OCI-LY3 (cell line): Measurements from ENCODE around the gene AVL9.

ENCODE experiments used
- H2AFZ ChIP-seq: fragments of 200-600, 300-600 bp; shearing (Covaris generic); 2 replicates; pipeline ENCODE4 v1.6.0; 2014; ENCODE audit warnings: antibody characterized with exemption, low read depth, low read length
- H3K27ac ChIP-seq: fragments of 200-600, 300-600 bp; sonication (generic); 2 replicates; pipeline ENCODE4 v1.5.1; 2014; ENCODE audit warnings: mild to moderate bottlenecking, low read length, moderate library complexity, mixed read lengths
- H3K27me3 ChIP-seq: fragments of 200-600, 300-600 bp; sonication (generic); 2 replicates; pipeline ENCODE4 v1.6.1; 2014; ENCODE audit warnings: low read depth, low read length, mixed read lengths
- H3K36me3 ChIP-seq: fragments of 200-600, 300-600 bp; sonication (generic); replicated peaks from 2 replicates; pipeline ENCODE3; 2014; ENCODE audit warnings: low read depth, low read length, mixed read lengths
- H3K4me1 ChIP-seq: fragments of 300-600, 200-600 bp; sonication (generic); 2 replicates; pipeline ENCODE4 v1.6.1; 2014; ENCODE audit warnings: low read length, mixed read lengths
- H3K4me2 ChIP-seq: fragments of 200-600, 300-600 bp; sonication (generic); 2 replicates; pipeline ENCODE4 v1.6.1; 2014; ENCODE audit warnings: low read length, mixed read lengths
- H3K4me3 ChIP-seq: fragments of 300-600, 200-600 bp; sonication (generic); 2 replicates; pipeline ENCODE4 v1.5.1; 2014; ENCODE audit warnings: antibody characterized with exemption, mild to moderate bottlenecking, low read length, moderate library complexity
- H3K79me2 ChIP-seq: fragments of 300-600, 200-600 bp; shearing (Covaris generic); 2 replicates; pipeline ENCODE4 v1.6.1; 2014; ENCODE audit warnings: mild to moderate bottlenecking, low read length, mixed read lengths
- H3K9ac ChIP-seq: fragments of 300-600, 200-600 bp; shearing (Covaris generic); 2 replicates; pipeline ENCODE4 v1.6.0; 2014; ENCODE audit warnings: mild to moderate bottlenecking, low read length, moderate library complexity
- H3K9me3 ChIP-seq: fragments of 200-600, 300-600 bp; shearing (Covaris generic); 2 replicates; pipeline ENCODE4 v1.6.1; 2014; ENCODE audit warnings: low read length, mixed read lengths; ENCODE audit not compliant: insufficient read depth
- H4K20me1 ChIP-seq: fragments of 200-600, 300-600 bp; sonication (generic); 2 replicates; pipeline ENCODE4 v1.6.1; 2016; ENCODE audit warnings: low read length, mixed read lengths; ENCODE audit not compliant: insufficient read depth
- EZH2phosphoT487 ChIP-seq: fragments of 200-600 bp; shearing (Covaris generic); IDR thresholded peaks from 2 replicates; pipeline ENCODE4 v1.6.1; 2018; ENCODE audit warnings: antibody characterized with exemption, mixed run types, low read depth
- TF ChIP-seq, protein P1 (sequence below): fragments of 200-600, 300-600 bp; sonication (generic); IDR thresholded peaks from 2 replicates; pipeline ENCODE4 v1.5.1; 2014; ENCODE audit warnings: antibody characterized with exemption, low read length, low read depth

AVL9 gene

DNA sequence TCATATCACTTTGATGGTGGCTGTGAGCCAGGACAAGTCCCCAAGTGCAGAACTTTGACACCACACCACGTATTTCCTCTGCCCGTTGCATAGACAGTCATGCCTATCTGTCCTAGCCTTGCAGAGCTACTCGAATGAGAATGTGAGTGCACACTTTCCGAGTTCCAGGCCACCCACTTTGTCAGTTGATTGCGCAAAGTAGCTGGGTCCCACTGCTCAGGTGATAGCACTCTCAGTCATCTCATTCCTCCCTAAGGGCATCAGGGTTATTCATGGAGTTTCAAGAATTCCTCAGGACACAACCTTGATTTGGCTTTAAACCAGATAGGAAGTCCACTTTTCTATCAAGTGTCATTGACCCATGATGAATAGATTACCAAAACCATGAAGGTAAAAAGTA lies 24.4 kb upstream of the AVL9 start:
- H4K20me1 ChIP-seq = no peaks in the 10 kb centered on the region
- no peak for TF ChIP-seq EZH2phosphoT487
- TF ChIP-seq, protein P1, sequence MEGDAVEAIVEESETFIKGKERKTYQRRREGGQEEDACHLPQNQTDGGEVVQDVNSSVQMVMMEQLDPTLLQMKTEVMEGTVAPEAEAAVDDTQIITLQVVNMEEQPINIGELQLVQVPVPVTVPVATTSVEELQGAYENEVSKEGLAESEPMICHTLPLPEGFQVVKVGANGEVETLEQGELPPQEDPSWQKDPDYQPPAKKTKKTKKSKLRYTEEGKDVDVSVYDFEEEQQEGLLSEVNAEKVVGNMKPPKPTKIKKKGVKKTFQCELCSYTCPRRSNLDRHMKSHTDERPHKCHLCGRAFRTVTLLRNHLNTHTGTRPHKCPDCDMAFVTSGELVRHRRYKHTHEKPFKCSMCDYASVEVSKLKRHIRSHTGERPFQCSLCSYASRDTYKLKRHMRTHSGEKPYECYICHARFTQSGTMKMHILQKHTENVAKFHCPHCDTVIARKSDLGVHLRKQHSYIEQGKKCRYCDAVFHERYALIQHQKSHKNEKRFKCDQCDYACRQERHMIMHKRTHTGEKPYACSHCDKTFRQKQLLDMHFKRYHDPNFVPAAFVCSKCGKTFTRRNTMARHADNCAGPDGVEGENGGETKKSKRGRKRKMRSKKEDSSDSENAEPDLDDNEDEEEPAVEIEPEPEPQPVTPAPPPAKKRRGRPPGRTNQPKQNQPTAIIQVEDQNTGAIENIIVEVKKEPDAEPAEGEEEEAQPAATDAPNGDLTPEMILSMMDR = no peak

DNA sequence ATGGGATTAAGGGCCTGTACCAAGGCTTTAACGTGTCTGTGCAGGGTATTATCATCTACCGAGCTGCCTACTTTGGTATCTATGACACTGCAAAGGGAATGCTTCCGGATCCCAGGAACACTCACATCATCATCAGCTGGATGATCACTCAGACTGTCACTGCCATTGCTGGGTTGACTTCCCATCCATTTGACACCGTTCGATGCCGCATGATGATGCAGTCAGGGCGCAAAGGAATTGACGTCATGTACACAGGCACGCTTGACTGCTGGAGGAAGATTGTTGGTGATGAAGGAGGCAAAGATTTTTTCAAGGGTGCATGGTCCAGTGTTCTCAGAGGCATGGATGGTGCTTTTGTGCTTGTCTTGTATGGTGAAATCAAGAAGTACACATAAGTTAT lies 23.3 kb upstream of the AVL9 start:
- H3K4me3 ChIP-seq = no peak overlapping the region
- H3K9me3 ChIP-seq = no peaks in the 10 kb centered on the region
- no peak overlapping the region for H2AFZ ChIP-seq
- H3K4me1 ChIP-seq = no peaks in the 10 kb centered on the region
- no peaks in the 10 kb centered on the region for H3K27me3 ChIP-seq
- H3K36me3 ChIP-seq = no peaks in the 10 kb centered on the region
- no peak overlapping the region for H3K27ac ChIP-seq
- H3K79me2 ChIP-seq = no peaks in the 10 kb centered on the region
- no peak overlapping the region for H3K9ac ChIP-seq
- no peaks in the 10 kb centered on the region for H4K20me1 ChIP-seq
- no peak overlapping the region for H3K4me2 ChIP-seq
- no peak for TF ChIP-seq EZH2phosphoT487
- TF ChIP-seq, protein P1 = no peak

More for the DNA sequence above, 24.4 kb upstream of the AVL9 start:
- H3K9me3 ChIP-seq = no peaks in the 10 kb centered on the region
- no peak overlapping the region for H3K9ac ChIP-seq
- H3K4me2 ChIP-seq = no peak overlapping the region
- no peak overlapping the region for H2AFZ ChIP-seq
- no peak overlapping the region for H3K27ac ChIP-seq
- no peak overlapping the region for H3K4me3 ChIP-seq
- no peaks in the 10 kb centered on the region for H3K4me1 ChIP-seq
- H3K79me2 ChIP-seq = no peaks in the 10 kb centered on the region
- H3K27me3 ChIP-seq = no peaks in the 10 kb centered on the region
- no peaks in the 10 kb centered on the region for H3K36me3 ChIP-seq

DNA sequence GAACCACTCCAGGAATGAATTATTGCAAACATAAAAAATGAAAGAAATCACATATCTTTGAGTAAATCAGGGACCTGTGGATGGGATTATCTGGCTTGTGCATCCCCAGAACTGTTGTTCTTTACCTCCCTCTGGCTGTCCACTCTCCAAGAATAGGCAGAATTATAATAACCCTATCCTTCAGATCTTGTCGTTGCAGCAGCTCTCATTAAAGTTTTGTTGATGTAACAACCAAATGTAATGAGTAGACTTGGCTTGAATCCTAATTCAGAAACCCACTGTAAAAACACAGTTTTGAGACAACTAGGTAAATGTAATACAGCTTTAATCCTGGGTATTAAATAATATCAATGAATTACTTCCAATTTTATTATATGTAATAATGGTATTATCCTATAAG lies 21.3 kb upstream of the AVL9 start:
- Histone ChIP-seq H4K20me1 (no peaks in the 10 kb centered on the region), H3K79me2 (no peaks in the 10 kb centered on the region), H3K27ac (no peak overlapping the region), H2AFZ (no peak overlapping the region), H3K9ac (no peak overlapping the region), H3K27me3 (no peaks in the 10 kb centered on the region), H3K9me3 (no peaks in the 10 kb centered on the region), H3K4me3 (no peak overlapping the region), H3K36me3 (no peaks in the 10 kb centered on the region), H3K4me1 (no peaks in the 10 kb centered on the region), H3K4me2 (no peak overlapping the region)
- TF ChIP-seq, protein P1 = no peak
- TF ChIP-seq EZH2phosphoT487 = no peak

DNA sequence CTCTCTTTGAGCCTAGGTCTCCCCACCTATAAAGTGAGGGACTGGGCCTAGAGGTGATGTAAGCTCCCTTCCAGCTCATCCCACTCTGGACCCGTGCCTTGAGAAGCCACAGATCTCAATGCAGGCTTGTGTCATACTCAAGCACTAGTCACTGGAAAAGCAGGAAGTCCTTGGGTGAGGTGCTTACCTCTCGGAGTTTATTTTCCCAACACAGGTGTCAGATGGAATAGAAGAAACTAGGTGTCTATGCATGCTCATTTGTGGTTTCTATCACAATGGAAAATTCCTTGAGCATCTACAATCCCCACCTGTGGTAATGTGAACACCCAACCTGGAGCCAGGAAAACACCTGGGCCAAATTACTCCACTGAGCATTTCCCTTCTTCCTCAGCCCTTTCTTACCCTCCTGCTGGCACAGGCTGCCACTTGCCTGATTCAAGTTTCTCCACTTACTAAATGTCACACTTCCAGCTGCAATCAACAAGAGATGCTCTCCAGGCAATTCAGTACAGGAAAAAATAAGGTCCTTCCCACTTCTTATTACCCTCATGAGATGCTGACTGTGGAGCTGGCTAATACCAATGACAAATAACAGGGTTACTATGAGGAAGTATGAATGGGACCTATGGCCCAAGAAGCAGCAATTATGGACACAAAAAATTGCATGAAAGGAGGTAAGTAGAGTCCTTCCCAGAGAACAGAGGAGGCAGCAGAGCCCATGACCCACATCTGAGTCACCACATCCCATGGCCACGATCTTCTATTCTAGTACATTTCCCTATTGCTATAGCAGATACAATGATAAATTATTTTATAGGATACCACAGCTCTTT lies 18.3 kb upstream of the AVL9 start:
- Histone ChIP-seq H3K9ac (no peak overlapping the region), H3K9me3 (no peaks in the 10 kb centered on the region), H3K79me2 (no peaks in the 10 kb centered on the region), H3K36me3 (no peaks in the 10 kb centered on the region), H3K27me3 (no peaks in the 10 kb centered on the region), H3K27ac (no peak overlapping the region), H3K4me3 (no peak overlapping the region), H3K4me2 (no peak overlapping the region), H4K20me1 (no peaks in the 10 kb centered on the region), H3K4me1 (no peaks in the 10 kb centered on the region), H2AFZ (no peak overlapping the region)
- no peak for TF ChIP-seq EZH2phosphoT487
- TF ChIP-seq, protein P1 = no peak
